Measurements from ENCODE around the gene BORCS5.

The BORCS5 gene

DNA sequence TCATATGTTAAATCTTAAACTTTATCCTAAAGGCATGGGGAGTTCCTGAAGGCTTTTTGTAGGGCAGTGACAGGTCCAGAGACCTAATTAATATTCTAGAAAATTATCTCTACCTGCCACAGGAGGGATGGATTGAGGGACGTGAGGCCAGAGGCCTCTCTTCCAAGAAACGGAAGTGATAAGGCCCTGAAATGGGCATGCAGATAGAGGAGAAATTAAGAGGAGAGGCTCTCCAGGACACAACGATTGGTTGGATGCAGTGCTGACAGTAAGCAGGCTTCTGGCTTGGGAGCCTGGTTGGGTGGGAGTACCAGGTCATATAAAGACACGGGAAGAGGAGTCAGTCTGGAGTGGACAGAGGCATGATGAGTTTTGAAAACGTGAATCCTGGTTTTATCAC is 3.1 kb upstream of the BORCS5 start:
- no peak for DNase-seq

DNA sequence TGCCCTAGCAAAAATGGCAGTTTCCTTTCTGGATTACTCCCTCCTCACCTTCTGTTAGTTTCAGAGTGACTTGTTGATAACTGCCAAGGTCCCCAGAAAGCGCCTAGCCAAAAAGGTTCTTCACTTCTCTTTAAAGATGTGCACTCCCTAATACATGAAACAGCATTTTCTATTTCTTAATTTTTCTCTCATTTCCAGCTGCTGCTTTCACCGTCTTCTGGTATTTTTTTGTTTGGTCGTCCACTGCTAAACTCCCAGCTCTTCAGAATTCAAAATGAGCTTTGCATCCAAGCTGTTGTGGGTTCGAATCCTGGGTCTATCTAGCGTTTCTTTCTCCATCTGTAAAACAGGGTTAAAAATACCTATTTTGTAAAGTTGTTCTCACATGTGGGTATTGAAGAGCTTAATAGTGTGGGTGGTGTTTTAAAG is 397 bp upstream of the BORCS5 start:
- no peak for DNase-seq

DNA sequence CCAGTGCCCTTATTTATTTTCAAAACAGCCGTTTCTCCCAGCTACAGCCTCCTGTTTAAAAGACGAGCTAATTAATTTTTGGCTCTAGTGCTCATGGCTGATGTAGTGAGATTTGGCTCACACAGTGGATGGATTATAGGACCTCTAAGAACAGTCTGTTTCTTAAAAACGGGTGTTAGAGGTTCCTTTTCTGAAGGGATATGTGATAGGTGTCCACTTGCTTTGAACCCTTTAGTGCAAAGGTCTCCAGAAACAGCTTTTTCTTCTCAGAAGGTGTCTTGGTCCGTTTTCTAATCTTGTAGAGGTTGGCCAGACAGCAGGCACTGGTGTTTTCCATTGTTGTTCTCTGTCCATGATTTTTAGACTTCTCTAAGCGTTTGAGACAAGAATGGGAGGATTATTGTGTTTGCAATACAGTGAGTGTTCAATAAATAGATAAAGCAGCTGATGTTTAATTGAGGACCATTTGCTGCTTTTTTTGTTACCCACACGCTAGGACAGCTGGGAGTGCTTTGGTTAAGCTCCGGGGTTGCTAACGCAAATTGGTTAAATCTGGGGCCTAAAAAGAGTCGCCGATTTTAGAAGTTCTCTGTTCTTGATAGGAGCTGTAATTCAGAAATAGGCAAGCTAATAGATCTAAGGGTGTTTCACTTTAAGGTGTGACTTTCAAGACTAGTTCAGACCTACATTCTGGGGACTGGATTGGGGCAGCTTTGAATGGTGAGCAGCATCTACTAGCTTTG is 1.0 kb downstream of the BORCS5 start:
- no peak for DNase-seq

DNA sequence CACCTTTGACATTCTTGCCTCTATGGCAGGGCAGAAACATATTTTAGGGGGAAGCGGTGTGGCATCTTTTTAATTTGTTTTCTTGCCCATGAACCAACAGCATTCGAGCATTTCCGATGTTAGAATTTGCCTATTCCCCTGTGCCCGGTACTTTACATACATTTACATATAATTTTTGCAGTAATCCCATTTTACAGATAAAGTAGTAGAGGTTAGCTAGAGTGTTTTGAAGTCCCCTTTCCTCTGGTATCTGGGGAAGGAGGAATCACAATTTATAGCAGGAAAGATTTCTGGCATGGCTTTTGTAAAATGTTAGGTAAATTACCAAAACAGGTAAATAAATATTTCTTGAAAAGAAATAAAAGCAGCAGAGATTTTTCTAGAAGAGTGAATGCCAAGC is 1.6 kb downstream of the BORCS5 start:
- DNase-seq: no peak

DNA sequence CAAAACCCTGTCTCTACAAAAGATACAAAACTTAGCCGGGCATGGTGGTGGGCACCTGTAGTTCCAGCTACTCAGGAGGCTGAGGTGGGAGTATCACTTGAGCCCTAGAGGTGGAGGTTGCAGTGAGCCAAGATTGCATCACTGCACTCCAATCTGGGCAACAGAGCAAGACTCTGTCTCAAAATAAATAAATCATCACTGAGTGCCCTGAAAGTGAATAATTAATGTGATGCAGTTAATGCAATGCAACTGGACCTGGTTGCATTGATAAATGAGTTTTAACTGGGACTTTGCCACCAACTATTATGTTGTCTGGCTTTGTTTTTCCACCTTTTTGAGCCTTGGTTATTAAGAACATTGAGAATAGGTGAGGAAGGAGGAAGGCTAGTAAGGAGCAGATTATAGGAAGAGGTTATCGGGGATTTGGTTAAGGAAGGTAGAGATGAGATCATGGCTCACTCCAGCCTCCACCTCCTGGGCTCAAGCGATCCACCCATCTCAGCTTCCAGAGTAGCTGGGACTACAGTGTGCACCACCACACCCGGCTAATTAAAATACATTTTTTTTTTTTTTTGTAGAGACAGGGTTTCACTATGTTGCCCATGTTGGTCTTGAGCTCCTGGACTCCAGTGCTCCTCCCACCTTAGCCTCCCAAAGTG is 8.0 kb downstream of the BORCS5 start:
- no peak for DNase-seq

DNA sequence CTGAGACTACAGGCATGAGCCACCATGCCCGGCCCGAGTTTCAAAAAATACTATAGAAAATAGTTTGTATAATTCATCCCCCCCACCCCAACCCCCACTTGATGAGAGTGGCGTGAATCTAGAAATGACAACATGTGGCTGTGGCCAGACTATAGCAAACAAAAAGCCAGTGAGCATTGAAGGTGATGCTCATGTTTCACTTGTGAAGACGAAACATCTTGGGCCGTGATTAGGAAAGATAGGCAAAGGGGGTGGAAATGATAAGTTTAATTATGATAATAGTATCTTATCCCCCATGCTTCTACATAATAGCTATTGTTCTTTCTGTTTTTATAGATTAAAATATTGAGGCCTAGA is 8.5 kb downstream of the BORCS5 start:
- no peak for DNase-seq

DNA sequence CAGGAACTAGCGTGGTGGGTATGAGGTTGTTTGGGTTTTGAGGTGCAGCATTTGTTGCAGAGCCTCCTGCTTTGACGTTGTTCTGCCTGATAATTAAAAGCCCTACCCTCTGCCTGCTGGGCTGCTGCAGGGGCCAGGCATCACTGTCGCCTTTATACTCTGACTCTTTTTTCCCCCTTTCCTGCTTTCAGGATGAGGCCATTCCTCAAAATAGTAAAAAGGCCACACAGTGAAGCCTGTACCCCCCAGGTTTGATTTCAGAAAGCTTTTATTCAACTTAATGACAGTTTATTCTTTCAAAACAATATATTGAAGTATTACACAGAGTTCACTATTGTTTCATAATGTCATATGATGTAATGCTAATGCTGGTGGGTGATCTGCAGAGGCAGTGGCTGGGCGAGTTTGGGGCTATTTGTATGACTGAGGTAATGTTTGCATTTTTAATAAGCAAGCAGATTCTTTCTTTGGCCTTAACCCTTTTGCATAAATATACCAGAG is 9.1 kb downstream of the BORCS5 start:
- no peak for DNase-seq

DNA sequence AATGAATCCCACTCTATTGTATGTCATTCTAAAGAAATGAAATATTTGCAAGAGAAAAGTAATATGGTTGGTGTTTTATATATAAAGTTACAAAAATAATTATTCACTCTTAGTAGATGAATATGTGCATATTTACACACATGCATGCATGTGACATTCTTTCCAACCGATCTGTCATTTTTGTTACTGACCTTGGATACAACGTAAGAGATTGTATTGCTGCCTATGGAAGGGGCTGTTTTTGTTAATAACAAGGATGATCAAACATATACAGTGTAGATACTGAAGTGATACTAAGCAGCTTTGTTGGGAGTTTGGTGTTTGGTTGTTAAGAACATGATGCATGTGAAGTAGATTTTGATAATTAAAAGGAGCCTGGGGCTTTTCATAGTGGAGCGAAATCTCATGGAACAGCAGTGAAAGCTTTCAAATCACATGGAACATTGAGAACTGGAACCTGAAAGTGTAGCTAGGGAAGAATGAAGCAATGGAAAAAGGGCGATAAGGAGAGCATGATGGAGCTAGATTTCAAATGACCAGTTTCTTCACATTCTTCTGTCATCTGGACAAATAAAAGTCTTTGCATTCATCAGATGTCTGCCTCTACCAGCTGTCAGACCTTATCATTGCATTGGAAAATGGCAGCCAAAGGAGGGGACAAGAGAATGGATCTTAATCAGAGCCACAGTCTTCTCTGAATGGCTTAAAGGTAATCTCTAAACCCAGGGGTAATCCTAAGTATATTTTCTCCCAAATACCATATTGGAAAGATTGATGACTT is 10.0 kb downstream of the BORCS5 start:
- DNase-seq: no peak

DNA sequence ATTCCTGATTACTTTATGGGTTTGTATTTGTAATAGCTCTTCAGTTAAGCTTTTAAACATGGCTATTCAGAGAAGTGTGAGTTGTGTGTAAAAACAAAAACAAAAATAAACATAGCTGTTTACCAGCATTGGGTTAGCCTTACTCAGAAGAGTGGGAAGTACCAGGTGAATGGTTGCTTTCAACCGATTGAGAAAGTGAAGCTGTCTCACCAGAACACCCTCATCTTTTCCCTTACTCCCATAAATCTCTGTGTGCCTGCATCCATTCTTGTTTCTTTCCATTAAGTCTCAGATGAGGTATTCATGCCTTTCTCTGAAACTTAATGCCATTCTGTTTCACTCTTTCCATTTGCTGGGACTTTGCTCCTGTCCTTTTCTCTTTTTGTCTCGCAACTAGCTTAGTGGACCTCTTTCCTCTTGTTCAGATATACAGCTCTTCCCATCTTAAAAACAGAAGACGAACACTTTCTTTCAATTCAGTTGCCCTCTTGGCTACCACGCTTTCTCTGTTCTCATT is 10.7 kb downstream of the BORCS5 start:
- DNase-seq: no peak

DNA sequence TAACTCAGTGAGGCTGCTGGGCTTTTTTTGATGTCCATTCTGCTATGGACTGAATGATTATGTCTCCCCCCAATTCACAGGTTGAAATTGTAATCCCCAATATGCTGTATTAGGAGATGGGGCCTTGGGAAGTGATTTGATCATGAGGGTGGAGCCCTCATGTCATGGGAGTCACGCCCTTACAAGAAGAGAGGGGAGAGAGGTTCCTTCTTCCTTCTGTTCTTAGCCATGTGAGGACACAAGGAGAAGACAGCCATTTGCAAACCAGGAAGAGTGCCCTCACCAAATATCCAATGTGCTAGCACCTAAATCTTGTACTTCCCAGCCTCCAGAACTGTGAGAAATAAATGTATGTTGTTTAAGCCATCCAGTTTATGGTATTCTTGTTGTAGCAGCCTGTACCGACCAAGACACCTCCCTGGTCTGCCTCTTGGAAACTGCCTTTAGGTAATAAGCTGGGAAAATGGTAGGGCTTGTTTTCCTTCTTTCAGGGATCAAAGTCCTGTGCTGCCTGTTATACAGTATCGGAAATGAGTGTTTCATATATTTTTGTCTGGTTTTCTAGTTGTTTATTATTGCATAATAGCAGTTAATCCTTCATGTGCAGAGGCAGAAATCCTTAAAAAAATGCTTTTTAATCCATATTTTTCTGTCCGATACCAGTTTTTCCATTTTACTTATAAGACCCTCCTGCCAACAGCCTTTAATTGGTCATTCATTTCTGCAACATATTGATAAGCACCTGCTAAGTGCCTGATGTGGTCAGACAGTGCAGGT is 16.3 kb downstream of the BORCS5 start:
- DNase-seq: no peak

DNA sequence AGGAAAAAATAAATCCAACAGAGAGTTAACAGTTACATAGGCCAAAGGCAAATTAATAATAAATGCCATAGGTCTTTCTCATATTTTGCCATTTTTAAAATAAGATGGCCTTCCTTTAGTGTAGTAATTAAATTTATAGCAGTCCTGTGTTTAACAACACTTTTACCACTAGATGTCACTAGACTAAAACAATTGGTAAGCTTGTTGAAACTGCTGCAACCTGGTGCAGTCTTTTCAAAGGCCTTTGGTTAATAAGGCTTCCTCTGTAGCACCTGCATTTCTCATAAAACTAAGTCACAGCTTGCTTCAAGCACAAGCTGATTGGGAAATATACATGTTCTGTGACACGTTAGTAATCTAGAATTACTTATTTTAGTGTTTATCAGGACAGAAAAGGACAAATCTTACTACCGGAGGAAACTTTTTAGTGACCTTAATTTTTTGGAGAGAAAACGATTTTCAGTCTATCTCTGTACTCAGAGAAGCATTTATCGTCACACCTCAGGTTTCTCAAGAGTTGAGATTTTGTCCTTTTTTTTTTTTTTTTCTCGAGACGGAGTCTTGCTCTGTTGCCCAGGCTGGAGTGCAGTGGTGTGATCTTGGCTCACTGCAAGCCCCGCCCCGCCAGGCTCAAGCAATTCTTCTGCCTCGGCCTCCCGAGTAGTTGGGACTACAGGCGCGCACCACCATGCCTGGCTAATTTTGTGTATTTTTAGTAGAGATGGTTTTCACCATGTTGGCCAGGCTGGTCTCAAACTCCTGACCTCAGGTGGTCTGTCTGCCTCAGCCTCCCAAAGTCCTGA is 20.0 kb downstream of the BORCS5 start:
- DNase-seq: peak; percentile 63

DNA sequence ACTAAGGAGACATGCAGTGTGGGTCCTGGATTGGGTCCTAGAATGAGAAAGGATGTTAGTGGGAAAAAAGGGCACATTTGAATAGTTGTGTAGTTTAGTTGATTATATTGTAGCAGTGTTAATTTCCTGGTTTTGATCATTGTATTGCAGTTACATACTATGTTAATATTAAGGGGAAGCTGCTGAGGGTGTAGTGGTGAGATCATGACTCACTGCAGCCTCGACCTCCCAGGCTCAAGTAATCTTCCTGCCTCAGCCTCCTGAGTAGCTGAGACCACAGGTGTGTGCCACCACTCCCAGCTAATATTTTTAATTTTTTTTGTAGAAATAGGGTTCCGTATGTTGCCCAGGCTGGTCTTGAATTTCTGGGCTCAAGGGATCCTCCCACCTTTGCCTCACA is 21.7 kb downstream of the BORCS5 start:
- DNase-seq: no peak

DNA sequence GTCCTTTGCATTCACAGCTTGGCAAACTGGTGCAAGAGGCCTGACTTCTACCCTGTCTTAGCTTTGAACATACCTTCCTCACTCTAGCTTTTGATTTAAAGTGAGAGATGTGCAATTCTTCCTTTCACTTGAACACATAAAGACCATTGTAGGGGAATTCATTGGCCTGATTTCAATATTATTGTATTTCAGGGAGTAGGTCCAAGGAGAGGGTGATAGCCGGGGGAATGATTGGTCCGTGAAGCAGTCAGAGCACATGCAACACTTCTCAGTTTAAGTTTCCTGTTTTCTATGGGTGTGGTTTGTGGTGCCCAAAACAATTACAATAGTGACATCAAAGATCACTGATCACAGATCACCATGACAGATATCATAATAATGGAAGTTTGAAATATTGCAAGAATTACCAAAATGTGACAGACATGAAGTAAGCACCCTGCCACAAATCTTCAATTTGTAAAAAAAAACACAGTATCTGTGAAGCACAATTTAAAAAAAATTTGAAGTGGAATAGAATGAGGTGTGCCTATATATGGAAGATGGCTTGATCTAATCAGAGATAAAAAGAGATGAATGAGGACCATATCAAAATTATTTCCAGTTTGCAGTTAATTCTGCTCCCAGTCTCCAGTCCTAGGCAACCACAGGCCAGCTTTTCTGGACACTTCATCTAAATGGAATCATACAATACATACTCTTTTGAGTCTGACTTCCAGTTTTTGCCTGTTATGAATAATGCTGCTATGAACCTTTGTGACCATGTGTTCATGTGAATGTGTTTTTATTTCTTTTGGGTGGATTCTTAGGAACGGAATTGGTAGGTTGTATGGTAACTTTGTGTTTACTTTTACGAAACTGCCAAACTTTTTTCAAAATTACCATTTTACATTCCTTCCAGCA is 23.2 kb downstream of the BORCS5 start:
- no peak for DNase-seq

DNA sequence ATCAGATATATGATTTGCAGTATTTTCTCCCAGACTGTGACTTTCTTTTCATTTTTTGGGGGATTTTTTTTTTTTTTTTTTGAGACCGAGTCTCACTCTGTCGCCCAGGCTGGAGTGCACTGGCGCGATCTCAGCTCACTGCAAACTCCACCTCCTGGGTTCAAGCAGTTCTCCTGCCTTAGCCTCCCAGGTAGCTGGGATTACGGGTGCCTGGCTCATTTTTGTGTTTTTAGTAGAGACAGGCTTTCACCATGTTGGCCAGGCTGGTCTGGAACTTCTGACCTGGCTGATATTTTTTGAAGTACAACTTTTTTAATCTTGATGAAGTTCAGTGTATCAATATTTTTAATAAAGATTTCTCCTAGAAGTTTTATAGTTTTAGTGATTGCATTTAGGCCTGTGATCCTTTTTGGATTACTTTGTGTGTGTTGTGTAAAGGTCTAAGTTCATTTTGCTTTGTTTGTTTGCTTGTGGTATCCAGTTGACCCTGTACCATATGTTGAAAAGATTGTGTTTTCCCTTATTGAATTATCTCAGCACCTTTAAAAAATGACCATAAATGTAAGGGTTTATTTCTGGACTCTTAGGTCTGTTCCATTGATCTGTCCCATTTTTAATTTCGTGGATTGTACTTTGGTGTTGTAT is 24.2 kb downstream of the BORCS5 start:
- DNase-seq: no peak

DNA sequence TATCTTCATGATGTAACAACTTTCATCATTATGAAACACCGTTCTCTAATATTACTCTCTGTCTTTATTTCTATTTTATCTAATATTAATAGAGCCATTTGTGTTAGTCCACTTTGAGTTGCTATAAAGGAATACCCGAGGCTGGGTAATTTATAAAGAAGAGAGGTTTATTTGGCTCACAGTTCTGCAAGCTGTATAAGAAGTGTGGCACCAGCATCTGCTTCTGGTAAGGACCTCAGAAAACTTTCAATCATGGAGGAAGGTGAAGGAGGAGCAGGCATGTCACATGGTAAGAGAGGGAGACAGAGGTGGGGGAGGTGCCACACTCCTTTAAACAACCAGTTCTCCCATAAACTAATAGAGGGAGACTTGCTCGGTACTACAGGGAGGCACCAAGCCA is 25.1 kb downstream of the BORCS5 start:
- DNase-seq: no peak

DNA sequence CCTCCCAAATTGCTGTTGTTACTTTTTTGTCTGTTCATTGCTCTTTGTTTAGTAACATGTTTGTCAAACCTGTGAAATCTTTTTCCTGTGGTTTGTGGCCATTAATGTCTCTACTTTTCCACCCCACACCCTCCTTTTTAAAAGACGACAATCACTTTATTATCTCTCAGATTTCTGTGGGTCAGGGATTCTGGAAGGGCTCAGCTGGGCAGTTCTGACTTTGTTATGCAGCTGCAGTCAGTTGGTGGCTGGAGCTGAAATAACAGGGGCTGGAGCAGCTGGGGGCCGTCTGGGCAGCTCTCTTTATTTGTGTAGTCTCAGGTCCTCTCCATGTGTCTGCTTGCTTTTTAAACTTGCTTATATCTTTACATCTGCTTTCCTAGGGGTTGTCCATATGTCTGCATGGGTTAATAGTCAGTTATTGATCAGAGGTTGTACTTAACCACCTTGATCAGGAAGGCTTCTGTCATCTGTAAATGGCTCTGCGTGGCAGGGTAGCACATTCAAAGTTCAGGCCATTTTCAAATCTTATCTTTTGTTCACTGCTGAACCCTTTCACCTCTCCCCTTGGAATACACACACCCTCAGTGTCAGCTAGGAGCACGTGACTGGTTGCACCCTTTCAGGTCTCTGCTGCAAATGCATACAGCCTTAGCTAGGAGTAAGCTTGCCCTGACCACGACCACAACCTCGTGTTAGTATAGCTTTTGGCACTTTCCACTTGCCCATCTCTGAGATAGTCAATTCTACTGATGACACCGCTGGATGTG is 27.9 kb downstream of the BORCS5 start:
- no peak for DNase-seq

DNA sequence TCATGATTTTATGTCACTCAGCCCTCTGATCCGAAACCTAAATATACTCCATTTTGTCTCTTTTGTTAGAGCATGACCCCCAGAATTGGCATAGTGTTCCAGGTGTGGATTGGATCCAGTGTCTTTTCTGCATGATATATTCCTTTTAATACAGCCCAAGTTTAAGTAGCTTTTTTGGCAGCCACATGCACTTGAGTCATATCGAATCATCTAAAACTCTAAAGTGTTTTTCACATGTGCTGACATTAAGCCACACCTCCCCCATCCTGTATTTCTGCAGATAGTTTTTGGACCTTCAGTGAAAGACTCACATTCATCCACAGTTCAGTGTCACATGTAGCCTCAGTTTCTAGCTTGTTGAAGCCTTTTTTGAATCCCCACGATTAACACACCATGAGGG is 30.6 kb downstream of the BORCS5 start:
- DNase-seq: no peak

DNA sequence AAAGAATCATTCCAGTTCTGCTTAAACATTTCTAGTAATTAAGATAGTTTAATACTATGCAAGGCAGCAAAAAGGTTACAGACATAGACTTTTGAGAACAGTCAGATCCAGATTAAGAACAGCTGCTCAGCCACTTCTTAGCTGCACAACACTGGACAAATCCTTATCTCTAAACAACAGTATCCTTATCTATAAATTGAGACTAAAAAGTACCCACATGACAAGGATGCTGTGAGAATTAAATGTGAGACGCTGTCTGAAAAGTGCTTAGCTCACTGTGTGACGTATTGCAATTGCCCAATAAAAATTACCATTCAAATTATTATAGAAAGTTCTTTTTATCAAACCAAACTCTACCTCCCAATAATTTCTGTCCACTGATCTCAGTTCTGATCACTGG is 35.5 kb downstream of the BORCS5 start:
- no peak for DNase-seq

DNA sequence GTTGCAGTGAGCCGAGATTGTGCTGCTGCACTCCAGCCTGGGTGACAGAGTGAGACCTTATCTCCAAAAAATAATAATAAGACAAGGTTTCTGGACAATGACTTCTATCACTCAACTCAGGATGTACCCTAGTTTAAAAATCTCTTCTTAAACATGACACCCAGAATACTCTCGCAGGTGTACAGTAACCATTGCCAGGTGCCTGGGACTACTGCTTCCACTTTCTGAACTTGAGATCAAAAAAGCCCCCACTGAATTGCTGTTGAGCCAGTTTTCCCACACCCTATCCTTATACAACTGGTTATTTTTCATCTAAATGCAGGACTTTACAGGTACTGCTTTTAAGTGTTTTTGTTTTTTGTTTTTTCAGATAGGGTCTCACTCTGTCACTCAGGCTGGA is 36.3 kb downstream of the BORCS5 start:
- DNase-seq: no peak

DNA sequence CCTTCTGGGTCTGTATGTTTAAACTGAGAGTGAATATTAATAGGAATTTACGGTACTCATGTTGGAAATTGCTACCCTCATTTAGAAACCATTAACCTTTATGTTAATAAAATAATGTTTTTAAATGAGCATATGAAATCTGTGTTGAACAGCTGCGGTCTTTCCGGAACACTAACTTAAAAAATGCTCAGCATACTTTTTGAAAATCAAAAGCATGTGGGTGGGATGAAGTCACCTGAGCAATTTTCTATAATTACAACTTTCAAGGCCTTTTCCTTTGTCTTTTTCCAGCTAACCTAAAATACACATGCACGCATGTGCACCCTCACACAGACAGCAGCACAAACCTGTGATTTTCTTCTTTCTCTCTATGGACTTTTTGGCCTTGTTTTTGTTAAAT is 39.8 kb downstream of the BORCS5 start:
- DNase-seq: no peak
